Daoy (cell line): ENCODE measurements around the gene UBE4B. TPM values are rescaled to one million over a fixed set of nuclear protein-coding genes. Genes with fewer than 3 reads are reported as not detected.
"Not testable (repeated sequence)": the region's sequence is repeated elsewhere in the genome, so short reads cannot be mapped to it uniquely, and the experiment has no call there.

Experiments used
- DNase-seq: peaks from one replicate; pipeline ENCODE4 v3.0.0-alpha.2; 2015; ENCODE audit warnings: low read depth
- total RNA-seq: library from RNA; depleted of rRNA; stranded (reverse); fragments of >200 nt; shearing (Covaris generic); gene quantifications from 2 replicates; pipeline ENCODE4 v1.2.3, GENCODE V29; 2014; rRNA removed

UBE4B gene
- 34.4 and 38.8 TPM in 2 replicates for total RNA-seq

DNA sequence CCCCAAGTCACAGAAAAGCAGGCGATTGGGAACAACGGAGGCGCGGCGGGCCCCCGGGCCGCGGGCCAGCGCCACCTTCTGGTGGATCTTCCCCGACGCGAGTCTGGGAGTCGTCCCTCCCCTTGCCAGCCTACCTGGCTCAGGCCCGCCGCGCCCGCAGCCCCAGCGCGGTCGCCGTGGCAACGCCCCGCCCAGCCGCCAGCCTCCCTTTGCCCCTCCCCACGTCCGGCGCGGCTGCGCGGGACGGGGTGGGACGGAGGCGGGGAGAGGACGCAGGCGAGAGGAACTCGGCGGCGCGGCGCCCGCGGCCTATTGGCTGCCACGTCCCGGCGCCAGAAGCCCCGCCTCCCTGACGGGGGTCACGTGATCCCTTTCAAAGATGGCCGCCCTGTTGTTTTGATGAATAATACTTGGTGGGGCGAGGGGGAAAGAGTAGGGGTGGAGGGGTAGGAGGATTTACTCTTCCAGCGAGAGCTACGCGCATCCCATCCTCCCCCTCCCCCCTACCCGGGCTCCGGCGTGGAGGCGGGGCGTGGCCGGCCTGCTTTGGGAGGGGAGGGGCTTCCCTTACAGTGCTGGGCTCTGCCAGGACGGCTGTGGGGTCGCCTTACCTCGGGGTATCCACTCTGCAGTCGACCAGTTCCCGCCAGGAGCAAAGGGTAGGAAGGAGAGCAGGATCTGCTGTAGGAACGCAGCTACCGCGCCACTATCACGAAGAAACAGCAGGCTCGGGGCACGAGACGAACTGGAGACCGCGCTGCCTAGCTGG lies at the start of gene UBE4B:
Gene UBE4B (plus strand): TSS at position 369 of the 769 bp plus-strand sequence. CDS start 713 bp downstream, outside the sequence.
- peak; percentile 100 for DNase-seq

DNA sequence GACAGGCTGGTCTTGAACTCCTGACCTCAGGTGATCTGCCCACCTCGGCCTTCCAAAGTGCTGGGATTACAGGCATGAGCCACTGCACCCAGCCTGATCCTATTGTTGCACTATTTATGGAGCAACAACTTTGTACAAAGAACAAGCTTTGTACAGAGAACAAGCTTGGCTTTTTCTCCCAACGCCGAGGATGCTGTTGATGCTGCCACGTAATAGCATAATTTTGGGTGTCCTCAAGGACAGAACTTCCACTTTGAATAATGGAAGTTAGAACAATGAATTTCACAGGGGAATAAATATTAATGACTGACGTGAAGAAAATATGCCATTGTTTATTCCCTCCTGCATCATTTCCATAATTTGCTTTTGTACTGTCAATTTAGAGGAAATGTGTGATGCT lies 48.5 kb upstream of the UBE4B start:
- no peak for DNase-seq

DNA sequence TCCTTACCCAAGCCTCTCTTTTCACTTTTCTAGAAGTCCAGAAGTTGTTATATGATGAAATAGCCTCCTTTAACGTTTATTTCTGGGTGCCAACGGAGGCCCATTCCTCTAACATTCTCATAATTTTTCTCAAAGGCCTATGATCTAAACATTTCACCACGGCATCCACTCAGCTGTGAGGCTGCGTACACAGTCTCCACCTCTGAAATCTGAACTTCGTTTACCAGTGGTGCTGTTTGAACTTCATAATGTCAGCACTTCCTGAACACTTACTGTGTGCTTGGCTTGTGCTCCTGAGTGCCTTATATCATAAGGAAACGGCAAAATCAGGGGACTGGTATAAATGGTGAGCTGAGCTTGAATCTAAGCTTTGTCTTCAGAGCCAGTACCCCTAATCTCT lies 47.8 kb upstream of the UBE4B start:
- DNase-seq = no peak

DNA sequence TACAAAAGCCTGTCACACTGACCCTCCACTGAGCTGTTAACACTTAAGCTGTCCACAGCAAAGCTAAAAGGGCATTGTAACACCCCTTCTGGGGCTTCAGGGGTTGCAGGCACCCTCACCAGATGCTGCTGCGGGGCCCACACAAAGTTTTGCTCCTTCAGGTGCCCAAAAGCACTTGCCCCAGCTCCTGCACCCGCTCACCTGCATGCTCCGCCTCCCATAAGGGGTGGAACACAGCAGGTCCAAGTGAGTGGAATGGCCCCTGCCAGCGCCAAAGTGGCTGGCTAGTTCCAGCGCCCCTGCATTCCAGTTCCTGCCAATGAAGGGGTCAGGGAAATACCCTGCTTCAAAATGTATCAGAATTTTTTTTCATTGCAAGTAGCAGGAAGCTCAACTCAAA lies 43.0 kb upstream of the UBE4B start:
- DNase-seq = no peak

DNA sequence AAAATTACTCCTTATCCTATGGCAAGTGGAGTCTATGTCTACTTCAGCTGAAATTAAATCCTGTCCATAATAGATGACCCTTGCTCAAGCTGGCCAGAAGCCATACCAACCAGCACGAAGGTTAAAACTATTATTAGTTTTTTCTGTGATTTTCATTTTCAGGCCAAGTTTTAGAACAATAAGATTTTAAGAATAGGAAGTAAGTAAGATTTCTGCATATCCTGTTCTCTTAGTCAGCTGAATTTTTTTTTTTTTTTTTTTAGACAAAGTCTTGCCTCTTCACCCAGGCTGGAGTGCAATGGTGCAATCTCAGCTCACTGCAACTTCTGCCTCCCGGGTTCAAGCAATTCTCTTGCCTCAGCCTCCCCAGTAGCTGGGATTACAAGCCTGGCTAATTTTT lies 41.8 kb upstream of the UBE4B start:
- DNase-seq = no peak

DNA sequence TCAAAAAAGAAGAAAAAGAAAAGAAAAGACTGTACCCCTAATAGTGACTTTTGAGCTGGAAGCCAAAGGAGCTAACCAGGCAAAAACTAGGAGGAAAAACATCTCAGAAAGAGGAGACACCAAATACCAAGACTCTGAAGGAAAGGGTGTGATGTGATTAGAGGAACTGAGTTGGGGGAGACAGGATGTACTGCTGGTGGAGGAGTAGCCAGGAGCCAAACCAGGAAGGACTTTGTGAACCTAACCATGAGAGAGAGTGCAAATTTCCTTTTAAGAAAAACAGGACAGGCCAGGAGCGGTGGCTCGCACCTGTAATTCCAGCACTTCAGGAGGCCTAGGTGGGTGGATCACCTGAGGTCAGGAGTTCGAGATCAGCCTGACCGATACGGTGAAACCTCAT lies 39.8 kb upstream of the UBE4B start:
- no peak for DNase-seq

DNA sequence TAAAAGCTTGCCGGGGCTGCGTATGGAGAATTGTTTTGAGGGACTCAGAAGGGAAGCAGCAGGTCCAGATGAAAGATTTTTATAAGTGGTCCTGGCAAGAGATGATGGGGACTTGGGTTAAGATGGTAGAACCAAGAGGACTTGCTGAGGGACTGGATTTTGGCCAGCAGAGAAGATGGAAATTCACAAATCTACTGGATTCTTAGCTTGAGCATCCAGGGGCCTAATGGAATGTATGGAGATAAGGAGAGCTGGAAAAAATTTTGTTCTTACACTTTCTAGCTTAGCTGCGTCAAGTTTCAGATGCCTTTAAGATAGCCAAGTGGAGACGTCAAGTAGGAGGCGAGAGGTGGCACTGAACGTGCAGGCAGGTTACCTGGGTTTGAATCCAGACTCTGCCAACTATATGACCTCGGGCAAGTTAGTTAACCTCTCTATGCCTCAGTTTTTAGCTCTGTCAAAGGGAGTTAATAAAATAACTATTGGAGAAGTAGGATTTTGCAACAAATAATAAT lies 39.1 kb upstream of the UBE4B start:
- DNase-seq = no peak

DNA sequence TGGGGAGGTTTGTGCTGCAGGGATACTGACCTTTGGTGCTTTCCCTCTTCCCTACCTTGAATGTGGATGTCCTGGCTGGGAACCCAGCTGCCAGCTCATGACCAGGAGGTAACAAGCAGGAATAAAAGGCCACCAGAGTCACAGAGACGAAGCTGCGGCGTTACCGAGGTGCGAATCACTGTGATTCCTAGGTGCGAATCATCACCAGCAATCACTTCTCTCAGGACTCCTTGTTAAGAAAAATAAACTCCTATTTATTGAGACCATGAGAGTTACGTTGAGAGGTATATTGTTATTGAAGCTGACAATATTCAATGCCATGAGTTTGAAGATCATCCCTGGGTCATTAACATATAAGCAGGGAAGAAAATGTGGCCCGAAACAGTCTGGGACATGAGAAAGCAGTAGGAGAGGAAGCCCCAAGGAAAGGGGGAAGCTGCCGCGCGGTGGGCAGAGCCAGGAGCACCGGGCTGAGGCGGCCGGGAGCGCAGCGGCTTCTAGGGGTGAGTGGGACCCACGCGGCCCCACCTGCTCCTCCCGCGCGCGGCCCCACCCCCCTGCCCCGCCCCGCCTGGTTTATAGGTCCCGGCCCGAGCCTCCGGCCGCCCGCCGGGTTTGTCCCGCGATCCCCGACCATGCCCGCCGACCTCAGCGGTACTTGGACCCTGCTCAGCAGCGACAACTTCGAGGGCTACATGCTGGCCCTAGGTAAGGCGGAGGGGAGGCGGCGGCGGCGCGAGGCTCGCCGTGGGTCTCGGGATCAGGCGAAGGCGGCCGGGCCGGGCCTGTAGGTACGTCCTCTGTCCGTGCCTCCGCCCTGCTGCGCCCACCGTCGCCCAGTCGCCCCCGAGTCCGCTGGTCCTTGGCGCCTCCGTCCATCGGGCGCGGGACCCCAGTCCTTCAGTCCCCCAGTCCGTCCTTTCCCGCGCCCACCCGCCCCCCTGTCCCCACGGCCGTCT lies 35.9 kb upstream of the UBE4B start, which contains the start of gene RBP7:
Gene RBP7 (plus strand): TSS at position 605 of the 959 bp plus-strand sequence. CDS start 31 bp downstream, at position 636.
- peak; percentile 24 for DNase-seq

DNA sequence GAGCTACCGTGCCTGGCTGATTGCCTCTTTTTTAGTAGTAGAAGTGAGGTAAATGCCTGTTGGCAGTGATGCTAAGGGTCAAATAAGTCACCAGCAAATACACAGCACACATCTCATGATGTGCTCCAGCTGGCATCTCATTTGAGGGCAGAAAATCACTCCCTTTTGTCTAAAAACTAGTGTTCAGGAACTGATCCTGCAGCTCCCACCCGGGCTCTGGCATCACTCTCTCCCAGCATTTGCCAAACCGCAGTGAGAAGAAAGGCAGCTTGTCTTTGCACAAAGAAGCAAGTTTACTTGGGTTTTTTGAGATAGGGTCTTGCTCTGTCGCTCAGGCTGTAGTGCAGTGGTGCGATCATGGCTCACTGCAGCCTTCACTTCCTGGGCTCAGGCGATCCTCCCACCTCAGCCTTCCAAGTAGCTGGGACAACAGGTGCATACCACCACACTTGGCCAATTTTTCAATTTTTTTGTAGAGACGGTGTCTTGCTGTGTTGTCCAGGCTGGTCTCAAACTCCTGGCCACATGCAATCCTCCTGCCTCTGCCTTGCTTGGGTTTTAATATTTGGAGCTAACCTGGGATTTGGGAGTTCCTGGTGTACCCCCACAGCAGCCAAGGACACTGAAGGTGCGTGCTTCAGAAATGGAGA lies 31.6 kb upstream of the UBE4B start:
- DNase-seq = no peak

DNA sequence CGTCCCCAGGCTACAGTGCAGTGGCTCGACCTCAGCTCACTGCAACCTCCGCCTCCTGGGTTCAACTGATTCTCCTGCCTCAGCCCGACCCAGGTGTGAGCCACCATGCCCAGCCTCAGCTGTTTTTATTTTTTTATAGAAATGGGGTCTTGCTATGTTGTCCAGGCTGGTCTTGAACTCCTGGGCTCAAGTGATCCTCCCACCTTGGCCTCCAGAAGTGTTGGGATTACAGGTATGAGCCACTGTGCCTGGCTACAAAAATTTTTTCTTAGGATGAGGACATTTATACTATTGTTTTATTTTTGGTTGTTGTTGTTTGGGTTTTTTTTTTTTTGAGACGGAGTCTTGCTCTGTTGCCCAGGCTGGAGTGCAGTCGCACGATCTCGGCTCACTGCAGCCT lies 27.5 kb upstream of the UBE4B start:
- DNase-seq = not testable (repeated sequence)

DNA sequence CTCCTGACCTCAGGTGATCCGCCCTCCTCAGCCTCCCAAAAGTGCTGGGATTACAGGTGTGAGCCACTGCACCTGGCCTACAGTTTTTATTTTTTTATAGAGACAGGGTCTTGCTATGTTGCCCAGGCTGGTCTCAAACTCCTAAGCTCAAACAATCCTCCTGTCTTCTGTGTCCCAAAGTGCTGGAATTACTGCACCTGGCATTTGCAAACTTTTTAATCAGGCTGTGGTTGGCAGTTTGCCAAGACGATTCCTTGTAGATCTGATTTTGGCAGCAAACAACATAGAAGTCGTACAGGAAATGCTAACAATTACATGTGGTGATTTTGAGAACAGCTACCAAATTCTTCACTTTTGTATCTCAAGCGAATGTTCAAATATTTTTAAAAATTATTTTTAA lies 25.6 kb upstream of the UBE4B start:
- no peak for DNase-seq

DNA sequence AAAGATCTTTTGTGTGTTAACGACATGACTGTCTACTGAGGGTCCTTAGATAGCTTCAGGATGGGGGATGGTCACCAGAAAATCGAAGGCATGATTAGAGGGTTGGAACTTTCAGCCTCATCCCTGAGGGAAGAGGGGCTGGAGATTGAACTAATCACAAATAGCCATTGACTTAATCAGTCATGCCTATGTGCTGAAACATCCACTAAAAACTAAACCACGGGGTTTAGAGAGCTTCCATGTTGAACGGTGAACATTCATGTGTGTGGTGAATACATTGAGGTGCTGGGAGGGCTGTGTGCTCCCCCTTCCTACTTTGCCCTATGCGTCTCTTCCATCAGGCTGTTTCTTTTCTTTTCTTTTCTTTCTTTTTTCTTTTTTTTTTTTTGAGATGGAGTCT lies 18.7 kb upstream of the UBE4B start:
- no peak for DNase-seq

DNA sequence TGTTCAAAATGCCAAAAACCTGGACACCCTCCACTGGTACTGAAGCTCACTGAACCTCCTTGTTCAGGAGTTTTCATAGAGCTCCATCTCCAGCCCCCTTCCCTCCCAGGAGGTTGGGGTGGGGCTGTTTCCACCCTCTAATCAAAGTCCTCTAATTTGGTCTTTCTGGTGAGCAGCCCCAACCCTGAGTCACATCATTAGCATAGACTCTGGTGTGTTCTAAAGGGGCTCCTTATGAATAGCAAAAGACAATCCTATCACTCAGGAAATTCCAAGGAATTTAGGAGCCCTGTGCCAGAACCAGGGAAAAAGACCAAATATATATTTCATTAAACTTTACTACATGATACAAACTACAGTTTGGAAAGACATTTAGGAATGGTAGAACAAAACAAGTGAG lies 13.2 kb upstream of the UBE4B start:
- no peak for DNase-seq

DNA sequence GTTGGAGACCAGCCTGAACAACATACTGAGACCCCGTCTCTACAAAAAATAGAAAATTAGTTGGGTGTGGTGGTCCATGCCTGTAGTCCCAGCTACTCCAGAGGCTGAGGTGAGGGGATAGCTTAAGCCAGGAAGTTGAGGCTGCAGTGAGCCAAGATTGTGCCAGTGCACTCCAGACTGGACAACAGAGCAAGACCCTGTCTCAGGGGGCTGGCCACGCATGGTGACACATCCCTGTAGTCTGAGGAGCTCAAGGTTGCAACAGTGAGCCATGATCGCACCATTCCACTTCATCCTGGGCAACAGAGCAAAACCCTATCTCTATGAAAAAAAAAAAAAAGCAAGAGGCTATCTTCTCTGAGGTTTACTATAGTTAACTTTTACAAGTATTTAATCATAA lies 12.7 kb upstream of the UBE4B start:
- DNase-seq = no peak

DNA sequence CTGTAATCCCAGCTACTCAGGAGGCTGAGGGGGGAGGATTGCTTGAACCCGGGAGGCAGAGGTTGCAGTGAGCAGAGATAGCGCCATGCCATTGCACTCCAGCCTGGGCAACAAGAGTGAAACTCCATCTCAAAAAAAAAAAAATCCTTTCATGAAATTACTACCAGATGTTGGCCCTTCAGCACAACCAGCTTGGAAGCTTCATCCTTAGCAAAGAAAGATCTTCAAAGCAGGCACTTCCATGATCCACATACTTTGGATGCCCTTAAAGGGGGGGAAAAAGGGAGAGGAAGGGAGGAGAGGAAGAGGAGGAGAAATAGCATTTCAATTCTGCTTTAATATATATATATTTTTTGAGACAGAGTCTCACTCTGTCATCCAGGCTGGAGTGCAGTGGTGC lies 12.1 kb upstream of the UBE4B start:
- DNase-seq = not testable (repeated sequence)

DNA sequence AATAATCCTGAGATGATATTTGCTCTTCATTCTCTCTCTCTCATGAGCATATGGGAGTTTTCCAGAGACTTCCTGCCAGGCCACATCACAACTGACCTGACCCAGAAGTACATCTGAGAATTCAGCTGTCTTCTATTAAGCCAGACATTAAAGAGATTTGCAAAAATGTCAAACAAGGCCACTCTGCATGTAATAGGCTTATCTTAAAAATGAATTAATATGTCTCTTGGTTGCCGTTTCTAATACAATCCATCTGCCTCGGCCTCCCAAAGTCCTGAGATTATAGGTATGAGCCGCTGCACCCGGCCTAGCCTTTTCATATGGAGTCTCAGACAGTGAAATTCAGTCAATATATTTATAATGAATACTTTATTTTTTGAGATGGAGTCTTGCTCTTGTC lies 10.8 kb upstream of the UBE4B start:
- not testable (repeated sequence) for DNase-seq

DNA sequence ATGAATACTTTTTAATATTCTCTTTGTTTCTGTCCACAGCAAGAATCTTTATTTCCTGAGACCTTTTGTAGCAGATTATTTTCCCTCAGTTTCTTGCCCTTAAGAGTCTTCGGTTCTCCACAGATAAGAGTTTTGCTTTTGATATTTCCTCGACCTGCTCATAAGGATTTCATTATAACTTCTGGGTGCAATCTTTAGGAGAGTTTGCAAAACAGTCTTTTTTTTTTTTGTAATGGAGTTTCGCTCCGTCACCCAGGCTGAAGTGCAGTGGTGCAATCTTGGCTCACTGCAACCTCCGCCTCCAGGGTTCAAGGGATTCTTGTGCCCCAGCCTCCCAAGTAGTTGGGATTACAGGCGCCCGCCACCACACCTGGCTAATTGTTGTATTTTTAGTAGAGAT lies 10.1 kb upstream of the UBE4B start:
- DNase-seq = no peak

DNA sequence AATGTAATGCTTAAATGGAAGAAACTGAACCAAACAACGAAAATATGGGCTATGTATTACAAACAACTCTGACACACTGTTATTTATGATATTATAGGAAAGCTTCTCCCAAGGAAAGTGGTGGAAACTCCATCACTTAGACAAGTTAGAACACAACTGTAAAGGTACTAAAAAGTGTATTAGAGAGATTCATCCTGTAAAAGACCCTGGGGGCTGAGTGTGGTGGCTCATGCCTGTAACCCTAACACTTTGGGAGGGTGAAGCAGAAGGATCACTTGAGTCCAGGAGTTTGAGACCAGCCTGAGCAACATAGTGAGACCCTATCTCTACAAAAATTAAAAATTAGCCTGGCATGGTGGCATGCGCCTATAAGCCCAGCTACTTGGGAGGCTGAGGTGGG lies 7.4 kb upstream of the UBE4B start:
- DNase-seq = no peak

DNA sequence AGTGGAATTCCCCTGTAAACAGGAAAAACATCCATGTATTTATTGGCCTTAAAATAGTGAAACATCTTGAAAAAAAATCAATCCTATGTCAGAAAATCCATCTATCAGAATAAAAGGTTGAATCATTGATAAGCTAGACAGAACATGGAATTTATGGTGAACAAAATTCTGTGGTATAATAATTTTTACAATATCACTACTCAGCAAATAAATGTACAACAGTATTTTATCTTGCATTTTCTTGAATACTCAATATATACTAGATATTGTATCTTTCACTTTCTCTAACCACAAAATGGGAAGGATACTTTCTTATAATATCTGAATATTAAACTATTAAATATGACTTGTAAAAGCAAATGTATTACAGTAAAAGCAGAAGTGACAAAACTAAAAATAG lies 5.7 kb upstream of the UBE4B start:
- no peak for DNase-seq

DNA sequence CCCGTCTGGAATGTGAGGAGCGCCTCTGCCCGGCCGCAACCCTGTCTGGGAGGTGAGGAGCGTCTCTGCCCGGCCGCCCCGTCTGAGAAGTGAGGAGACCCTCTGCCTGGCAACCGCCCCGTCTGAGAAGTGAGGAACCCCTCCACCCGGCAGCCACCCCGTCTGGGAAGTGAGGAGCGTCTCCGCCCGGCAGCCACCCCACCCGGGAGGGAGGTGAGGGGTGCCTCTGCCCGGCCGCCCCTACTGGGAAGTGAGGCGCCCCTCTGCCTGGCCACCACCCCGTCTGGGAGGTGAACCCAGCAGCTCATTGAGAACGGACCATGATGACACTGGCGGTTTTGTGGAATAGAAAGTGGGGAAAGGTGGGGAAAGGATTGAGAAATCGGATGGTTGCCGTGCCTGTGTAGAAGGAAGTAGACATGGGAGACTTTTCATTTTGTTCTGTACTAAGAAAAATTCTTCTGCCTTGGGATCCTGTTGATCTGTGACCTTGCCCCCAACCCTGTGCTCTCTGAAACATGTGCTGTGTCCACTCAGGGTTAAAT lies 3.7 kb upstream of the UBE4B start:
- not testable (repeated sequence) for DNase-seq

DNA sequence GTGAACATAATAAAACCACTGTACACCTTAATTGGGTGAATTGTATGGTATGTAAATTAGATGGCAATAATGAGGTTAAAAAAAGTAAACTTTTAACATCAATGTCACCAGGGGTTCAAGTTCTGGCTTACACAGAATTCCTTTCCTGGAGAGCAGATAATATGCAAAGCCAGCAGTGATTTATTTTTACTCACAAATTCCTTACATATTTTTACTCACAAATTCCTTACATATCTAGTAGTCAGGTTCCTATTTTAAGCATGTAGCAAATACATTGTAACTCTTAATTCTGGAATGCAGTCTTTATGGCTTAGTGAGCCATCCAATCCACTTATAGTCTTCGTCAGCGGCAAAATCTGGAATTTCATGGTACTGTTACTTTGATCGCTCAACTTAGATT lies 1.3 kb upstream of the UBE4B start:
- no peak for DNase-seq
